WTC11 (cell line): ENCODE measurements around the gene EEF1AKMT3. TPM values are rescaled to one million over a fixed set of nuclear protein-coding genes. Genes with fewer than 3 reads are reported as not detected.

Experiments used
- ATAC-seq: fragments of 200-7000 bp; cut with Tn5 transposase; 2 replicates; pipeline ENCODE4 v1.10.0; 2021; ENCODE audit warnings: mild to moderate bottlenecking, moderate library complexity
- CTCF ChIA-PET: fragments of 300-600 bp; sonication (Branson Sonifier 250); formaldehyde crosslinking; loops from one replicate; lab custom pipeline; 2021; ENCODE audit warnings: antibody characterized with exemption; lab: Charles Lee
- POLR2A ChIA-PET: fragments of 350-600 bp; sonication (Branson Sonifier 250); formaldehyde crosslinking; loops from one replicate; lab custom pipeline; 2021; ENCODE audit warnings: antibody characterized with exemption; lab: Charles Lee
- DNase-seq: peaks from one replicate; pipeline ENCODE4 v3.0.0; 2021; ENCODE audit warnings: low spot score
- H3K27ac Mint-ChIP-seq: 2 replicates; pipeline ENCODE4 v1.8.0; 2021; ENCODE audit warnings: mixed read lengths
- H3K27me3 Mint-ChIP-seq: 2 replicates; pipeline ENCODE4 v1.8.0; 2021; ENCODE audit warnings: low read depth, mild to moderate bottlenecking, moderate library complexity, mixed read lengths
- H3K36me3 Mint-ChIP-seq: 2 replicates; pipeline ENCODE4 v1.8.0; 2021; ENCODE audit warnings: mixed read lengths
- H3K4me1 Mint-ChIP-seq: 2 replicates; pipeline ENCODE4 v1.8.0; 2022; ENCODE audit warnings: mixed read lengths
- H3K4me3 Mint-ChIP-seq: 2 replicates; pipeline ENCODE4 v1.8.0; 2021; ENCODE audit warnings: mild to moderate bottlenecking, moderate library complexity, mixed read lengths
- H3K9me3 Mint-ChIP-seq: 2 replicates; pipeline ENCODE4 v1.8.0; 2021; ENCODE audit warnings: mixed read lengths
- ATF6 ChIP-seq: sonication (generic); formaldehyde crosslinking; IDR thresholded peaks from 2 replicates; pipeline ENCODE4 v1.8.1; 2023; ENCODE audit warnings: mild to moderate bottlenecking, missing genetic modification reagents
- CREB1 ChIP-seq: sonication (generic); formaldehyde crosslinking; IDR thresholded peaks from 2 replicates; pipeline ENCODE4 v1.8.0; 2023; ENCODE audit warnings: mild to moderate bottlenecking, missing genetic modification reagents
- EMX1 ChIP-seq: fragments of 250-450 bp; sonication (Bioruptor Pico); IDR thresholded peaks from 2 replicates; pipeline ENCODE4 v1.8.0; 2021; ENCODE audit warnings: mild to moderate bottlenecking
- ERG ChIP-seq: fragments of 250-450 bp; sonication (Bioruptor Pico); IDR thresholded peaks from 2 replicates; pipeline ENCODE4 v1.8.0; 2021; ENCODE audit warnings: mild to moderate bottlenecking
- FOXP4 ChIP-seq: sonication (generic); formaldehyde crosslinking; IDR thresholded peaks from 2 replicates; pipeline ENCODE4 v1.8.0; 2022; ENCODE audit warnings: mild to moderate bottlenecking, missing genetic modification reagents
- IRF2 ChIP-seq: sonication (generic); formaldehyde crosslinking; IDR thresholded peaks from 2 replicates; pipeline ENCODE4 v1.8.0; 2022; ENCODE audit warnings: low read depth, missing genetic modification reagents, borderline replicate concordance
- MAX ChIP-seq: sonication (generic); formaldehyde crosslinking; IDR thresholded peaks from 2 replicates; pipeline ENCODE4 v1.8.0; 2022; ENCODE audit warnings: mild to moderate bottlenecking, missing genetic modification reagents
- NFE2L1 ChIP-seq: sonication (generic); formaldehyde crosslinking; IDR thresholded peaks from 2 replicates; pipeline ENCODE4 v1.8.1; 2023; ENCODE audit warnings: missing genetic modification reagents
- NR2C2 ChIP-seq: sonication (generic); formaldehyde crosslinking; IDR thresholded peaks from 2 replicates; pipeline ENCODE4 v1.8.0; 2022; ENCODE audit warnings: mild to moderate bottlenecking, missing genetic modification reagents
- NR3C1 ChIP-seq: sonication (generic); formaldehyde crosslinking; conservative IDR thresholded peaks from 2 replicates; pipeline ENCODE4 v1.8.1; 2023; ENCODE audit warnings: low read depth, mild to moderate bottlenecking, missing genetic modification reagents
- OVOL2 ChIP-seq: fragments of 250-450 bp; sonication (Bioruptor Pico); IDR thresholded peaks from 2 replicates; pipeline ENCODE4 v1.9.0; 2021; ENCODE audit warnings: mild to moderate bottlenecking, borderline replicate concordance
- SMAD4 ChIP-seq: sonication (generic); formaldehyde crosslinking; IDR thresholded peaks from 2 replicates; pipeline ENCODE4 v1.8.0; 2022; ENCODE audit warnings: mild to moderate bottlenecking, missing genetic modification reagents
- SP1 ChIP-seq: sonication (generic); formaldehyde crosslinking; conservative IDR thresholded peaks from 2 replicates; pipeline ENCODE4 v1.8.1; 2022; ENCODE audit warnings: missing genetic modification reagents
- TEAD4 ChIP-seq: sonication (generic); formaldehyde crosslinking; IDR thresholded peaks from 2 replicates; pipeline ENCODE4 v1.8.0; 2022; ENCODE audit warnings: mild to moderate bottlenecking, missing genetic modification reagents
- TP53 ChIP-seq: sonication (generic); formaldehyde crosslinking; IDR thresholded peaks from 2 replicates; pipeline ENCODE4 v1.8.1; 2023; ENCODE audit warnings: mild to moderate bottlenecking, missing genetic modification reagents
- ZNF138 ChIP-seq: sonication (generic); formaldehyde crosslinking; conservative IDR thresholded peaks from 2 replicates; pipeline ENCODE4 v1.8.1; 2022; ENCODE audit warnings: mild to moderate bottlenecking, moderate library complexity, missing genetic modification reagents
- ZNF219 ChIP-seq: sonication (generic); formaldehyde crosslinking; IDR thresholded peaks from 2 replicates; pipeline ENCODE4 v1.8.0; 2023; ENCODE audit warnings: missing genetic modification reagents, mild to moderate bottlenecking, borderline replicate concordance
- ZNF281 ChIP-seq: sonication (generic); formaldehyde crosslinking; IDR thresholded peaks from 2 replicates; pipeline ENCODE4 v1.8.0; 2023; ENCODE audit warnings: mild to moderate bottlenecking, missing genetic modification reagents
- ZNF317 ChIP-seq: sonication (generic); formaldehyde crosslinking; IDR thresholded peaks from 2 replicates; pipeline ENCODE4 v1.8.1; 2023; ENCODE audit warnings: low read depth, mild to moderate bottlenecking, moderate library complexity, missing genetic modification reagents, borderline replicate concordance
- ZNF396 ChIP-seq: fragments of 250-450 bp; sonication (Bioruptor Pico); IDR thresholded peaks from 2 replicates; pipeline ENCODE4 v1.8.0; 2021; ENCODE audit warnings: mild to moderate bottlenecking, moderate library complexity, borderline replicate concordance
- total RNA-seq: library from RNA; stranded (reverse); gene quantifications from 3 replicates; pipeline ENCODE4 v1.2.3, GENCODE V29; 2021
- TF ChIP-seq, protein P1 (sequence below): fragments of 250-450 bp; sonication (Bioruptor Pico); IDR thresholded peaks from 2 replicates; pipeline ENCODE4 v1.9.0; 2021; ENCODE audit warnings: moderate library complexity, mild to moderate bottlenecking, inconsistent platforms, borderline replicate concordance
- TF ChIP-seq, protein P2 (sequence below): sonication (generic); formaldehyde crosslinking; IDR thresholded peaks from 2 replicates; pipeline ENCODE4 v1.8.1; 2022; ENCODE audit warnings: low read depth, missing genetic modification reagents, borderline replicate concordance
- TF ChIP-seq, protein P3 (sequence below): fragments of 200-600 bp; IDR thresholded peaks from 2 replicates; pipeline ENCODE4 v1.8.0; 2022; ENCODE audit warnings: antibody characterized with exemption
- TF ChIP-seq, protein P4 (sequence below): sonication (generic); formaldehyde crosslinking; IDR thresholded peaks from 2 replicates; pipeline ENCODE4 v1.8.1; 2022; ENCODE audit warnings: mild to moderate bottlenecking, missing genetic modification reagents, moderate library complexity, borderline replicate concordance

Gene EEF1AKMT3
- total RNA-seq, 1 experiment from 2014 or later = 3.2 TPM

DNA sequence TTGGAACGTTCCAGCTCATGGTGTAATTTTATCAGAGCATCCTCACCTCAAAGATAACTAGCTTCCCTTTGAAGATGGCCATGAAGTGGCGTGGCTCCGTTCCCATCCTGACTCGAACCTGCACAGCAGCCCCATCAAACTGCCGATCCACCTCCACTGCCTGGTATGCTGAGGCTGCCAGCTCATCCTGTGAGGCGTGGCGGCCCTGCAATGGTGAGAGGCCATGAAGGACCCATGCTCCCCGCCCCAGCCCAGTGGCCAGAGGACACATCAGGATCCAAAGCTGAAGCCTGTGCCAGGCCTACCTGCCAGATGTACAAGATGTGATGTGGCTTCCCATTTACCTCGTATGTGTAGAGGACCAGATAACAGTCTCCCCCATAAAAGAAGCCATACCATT lies 34.9 kb downstream of the EEF1AKMT3 start (continued):
- no peak for TF ChIP-seq ZNF281 (CRISPR knock-in tag)
- TF ChIP-seq NR2C2 (CRISPR knock-in tag) = no peak
- no peak for TF ChIP-seq ZNF317 (CRISPR knock-in tag)
- no peak for TF ChIP-seq ERG (CRISPR knock-in tag)
- no peak for TF ChIP-seq TP53 (CRISPR knock-in tag)
- no peak for TF ChIP-seq ZNF219 (CRISPR knock-in tag)
- no peak for TF ChIP-seq TEAD4 (CRISPR knock-in tag)
- TF ChIP-seq OVOL2 (CRISPR knock-in tag) = no peak
- TF ChIP-seq ZNF138 = no peak
- no peak for TF ChIP-seq NFE2L1 (CRISPR knock-in tag)

GRCh38 chr12:57808351-57808750 lies 35.9 kb downstream of the EEF1AKMT3 start:
- ATAC-seq (no peak), DNase-seq (no peak)
- ChIA-PET POLR2A (no interaction called here), CTCF (interaction anchor here (1.0 kb wide), 1 partner anchor 52 kb away, joined by 3 read pairs; no protein-coding TSS in a partner anchor)
- H3K27ac Mint-ChIP-seq = no peak overlapping the region
- no peaks in the 10 kb centered on the region for H3K4me1 Mint-ChIP-seq
- no peaks in the 10 kb centered on the region for H3K27me3 Mint-ChIP-seq
- H3K36me3 Mint-ChIP-seq = peaks cover 2% of the 10 kb centered on the region
- H3K4me3 Mint-ChIP-seq = no peak overlapping the region
- H3K9me3 Mint-ChIP-seq = no peaks in the 10 kb centered on the region
- TF ChIP-seq SP1 (CRISPR knock-in tag) (no peak), SMAD4 (no peak), MAX (CRISPR knock-in tag) (no peak), ATF6 (CRISPR knock-in tag) (no peak), IRF2 (CRISPR knock-in tag) (no peak), CREB1 (CRISPR knock-in tag) (no peak), EMX1 (no peak), NR3C1 (CRISPR knock-in tag) (no peak), FOXP4 (CRISPR knock-in tag) (no peak), ZNF396 (CRISPR knock-in tag) (no peak)
- TF ChIP-seq, protein P1, sequence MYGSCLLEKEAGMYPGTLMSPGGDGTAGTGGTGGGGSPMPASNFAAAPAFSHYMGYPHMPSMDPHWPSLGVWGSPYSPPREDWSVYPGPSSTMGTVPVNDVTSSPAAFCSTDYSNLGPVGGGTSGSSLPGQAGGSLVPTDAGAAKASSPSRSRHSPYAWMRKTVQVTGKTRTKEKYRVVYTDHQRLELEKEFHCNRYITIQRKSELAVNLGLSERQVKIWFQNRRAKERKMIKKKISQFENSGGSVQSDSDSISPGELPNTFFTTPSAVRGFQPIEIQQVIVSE (CRISPR knock-in tag) = no peak
- TF ChIP-seq, protein P2, sequence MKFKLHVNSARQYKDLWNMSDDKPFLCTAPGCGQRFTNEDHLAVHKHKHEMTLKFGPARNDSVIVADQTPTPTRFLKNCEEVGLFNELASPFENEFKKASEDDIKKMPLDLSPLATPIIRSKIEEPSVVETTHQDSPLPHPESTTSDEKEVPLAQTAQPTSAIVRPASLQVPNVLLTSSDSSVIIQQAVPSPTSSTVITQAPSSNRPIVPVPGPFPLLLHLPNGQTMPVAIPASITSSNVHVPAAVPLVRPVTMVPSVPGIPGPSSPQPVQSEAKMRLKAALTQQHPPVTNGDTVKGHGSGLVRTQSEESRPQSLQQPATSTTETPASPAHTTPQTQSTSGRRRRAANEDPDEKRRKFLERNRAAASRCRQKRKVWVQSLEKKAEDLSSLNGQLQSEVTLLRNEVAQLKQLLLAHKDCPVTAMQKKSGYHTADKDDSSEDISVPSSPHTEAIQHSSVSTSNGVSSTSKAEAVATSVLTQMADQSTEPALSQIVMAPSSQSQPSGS (CRISPR knock-in tag) = no peak
- TF ChIP-seq, protein P3, sequence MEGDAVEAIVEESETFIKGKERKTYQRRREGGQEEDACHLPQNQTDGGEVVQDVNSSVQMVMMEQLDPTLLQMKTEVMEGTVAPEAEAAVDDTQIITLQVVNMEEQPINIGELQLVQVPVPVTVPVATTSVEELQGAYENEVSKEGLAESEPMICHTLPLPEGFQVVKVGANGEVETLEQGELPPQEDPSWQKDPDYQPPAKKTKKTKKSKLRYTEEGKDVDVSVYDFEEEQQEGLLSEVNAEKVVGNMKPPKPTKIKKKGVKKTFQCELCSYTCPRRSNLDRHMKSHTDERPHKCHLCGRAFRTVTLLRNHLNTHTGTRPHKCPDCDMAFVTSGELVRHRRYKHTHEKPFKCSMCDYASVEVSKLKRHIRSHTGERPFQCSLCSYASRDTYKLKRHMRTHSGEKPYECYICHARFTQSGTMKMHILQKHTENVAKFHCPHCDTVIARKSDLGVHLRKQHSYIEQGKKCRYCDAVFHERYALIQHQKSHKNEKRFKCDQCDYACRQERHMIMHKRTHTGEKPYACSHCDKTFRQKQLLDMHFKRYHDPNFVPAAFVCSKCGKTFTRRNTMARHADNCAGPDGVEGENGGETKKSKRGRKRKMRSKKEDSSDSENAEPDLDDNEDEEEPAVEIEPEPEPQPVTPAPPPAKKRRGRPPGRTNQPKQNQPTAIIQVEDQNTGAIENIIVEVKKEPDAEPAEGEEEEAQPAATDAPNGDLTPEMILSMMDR = no peak
- TF ChIP-seq, protein P4, sequence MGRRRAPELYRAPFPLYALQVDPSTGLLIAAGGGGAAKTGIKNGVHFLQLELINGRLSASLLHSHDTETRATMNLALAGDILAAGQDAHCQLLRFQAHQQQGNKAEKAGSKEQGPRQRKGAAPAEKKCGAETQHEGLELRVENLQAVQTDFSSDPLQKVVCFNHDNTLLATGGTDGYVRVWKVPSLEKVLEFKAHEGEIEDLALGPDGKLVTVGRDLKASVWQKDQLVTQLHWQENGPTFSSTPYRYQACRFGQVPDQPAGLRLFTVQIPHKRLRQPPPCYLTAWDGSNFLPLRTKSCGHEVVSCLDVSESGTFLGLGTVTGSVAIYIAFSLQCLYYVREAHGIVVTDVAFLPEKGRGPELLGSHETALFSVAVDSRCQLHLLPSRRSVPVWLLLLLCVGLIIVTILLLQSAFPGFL (CRISPR knock-in tag) = no peak
